Dermis blood vessel endothelial cell (primary cell): ENCODE data around the gene ZSCAN23. TPM values are rescaled to one million over a fixed set of nuclear protein-coding genes. Genes with fewer than 3 reads are reported as not detected.
"Not testable (repeated sequence)": the region's sequence is repeated elsewhere in the genome, so short reads cannot be mapped to it uniquely, and the experiment has no call there.

Source experiments
- DNase-seq: peaks from one replicate; pipeline ENCODE4 v3.0.0; 2010
- total RNA-seq: library from RNA; depleted of rRNA; stranded (reverse); fragments of >200 nt; gene quantifications from 2 replicates; pipeline ENCODE4 v1.2.3, GENCODE V29; 2014

Gene ZSCAN23
- total RNA-seq, 1 donor from 2014 or later, result 0.51 TPM

DNA sequence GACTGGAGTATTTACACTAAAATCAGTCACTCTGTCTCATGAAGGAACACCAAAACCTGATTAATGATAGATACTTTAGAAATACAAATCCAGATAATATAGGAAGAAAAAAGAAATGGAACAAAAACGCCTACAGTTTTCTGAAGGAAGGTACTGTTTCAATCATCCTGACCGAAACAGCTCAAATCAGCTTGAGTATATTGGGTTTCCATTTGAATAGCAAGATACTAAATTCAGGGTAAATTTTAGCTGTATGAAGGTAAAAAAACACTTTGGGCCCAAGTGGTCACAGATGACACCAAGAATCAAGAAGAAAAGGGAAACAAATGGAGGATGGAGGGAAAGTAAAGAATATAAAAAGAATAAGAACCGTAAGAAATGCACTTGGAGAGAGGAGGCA is 6.9 kb downstream of the ZSCAN23 start:
- DNase-seq, result no peak

DNA sequence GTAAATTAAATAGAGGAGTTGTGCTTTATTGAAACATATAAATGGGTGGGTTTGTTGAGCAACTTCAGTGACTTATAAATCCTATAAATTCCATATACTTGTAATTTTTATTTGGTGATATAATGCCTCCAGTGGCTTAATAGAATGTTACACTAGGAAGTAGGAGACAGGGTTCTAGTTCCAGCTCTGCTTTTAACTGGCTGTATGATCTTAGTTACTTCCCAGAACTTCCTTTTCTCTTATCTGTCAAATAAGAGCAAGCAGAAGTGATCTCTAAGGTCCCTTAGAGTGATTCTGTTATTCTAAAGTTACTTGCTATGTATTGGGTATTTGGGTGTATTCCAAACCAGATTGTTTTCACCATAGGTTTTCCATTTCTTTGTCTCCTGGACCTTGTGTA is 10.2 kb downstream of the ZSCAN23 start:
- DNase-seq, result no peak

DNA sequence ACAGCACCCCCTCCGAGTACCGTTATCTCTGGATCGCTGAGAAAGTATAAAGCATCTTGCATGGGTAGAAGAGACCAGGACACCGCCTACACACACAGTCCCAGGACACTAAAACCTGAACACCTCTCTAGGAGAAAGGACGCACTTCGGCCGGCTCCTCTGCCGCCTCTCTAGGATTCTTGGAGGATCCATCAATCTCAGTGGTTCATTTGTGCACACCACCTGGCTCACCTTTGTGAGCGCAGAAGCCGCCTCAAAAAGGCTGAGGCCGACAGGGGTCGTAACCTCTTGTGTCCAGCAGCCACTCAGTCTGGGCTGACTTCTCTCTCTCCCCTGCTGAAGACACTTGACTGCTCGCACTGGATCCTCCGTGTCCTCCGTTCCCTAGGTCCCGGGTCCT is 13.5 kb downstream of the ZSCAN23 start:
- DNase-seq, result no peak

DNA sequence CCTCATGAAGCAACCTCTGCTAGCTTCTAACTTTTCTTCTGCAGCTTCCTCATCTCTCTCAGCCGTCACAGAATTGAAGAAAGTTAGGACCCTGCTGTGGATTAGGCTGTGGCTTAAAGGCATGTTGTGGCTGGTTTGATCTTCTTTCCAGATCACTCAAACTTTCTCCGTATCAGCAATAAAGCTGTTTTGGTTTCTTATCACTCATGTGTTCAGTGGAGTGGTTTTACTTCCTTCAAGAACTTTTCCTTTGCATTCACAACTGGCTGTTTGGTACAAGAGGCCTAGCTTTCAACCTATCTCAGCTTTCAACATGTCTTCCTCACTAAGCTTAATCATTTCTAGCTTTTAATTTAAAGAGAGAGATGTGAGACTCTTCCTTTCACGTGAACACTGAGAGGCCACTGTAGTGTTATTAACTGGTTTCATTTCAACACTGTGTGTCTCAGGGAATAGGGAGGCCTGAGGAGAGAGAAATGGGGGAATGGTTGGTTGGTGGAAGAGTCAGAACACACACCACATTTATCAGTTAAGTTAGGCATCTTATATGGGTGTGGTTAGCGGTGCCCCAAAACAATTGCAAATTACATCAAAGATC is 17.2 kb downstream of the ZSCAN23 start:
- DNase-seq, result no peak

DNA sequence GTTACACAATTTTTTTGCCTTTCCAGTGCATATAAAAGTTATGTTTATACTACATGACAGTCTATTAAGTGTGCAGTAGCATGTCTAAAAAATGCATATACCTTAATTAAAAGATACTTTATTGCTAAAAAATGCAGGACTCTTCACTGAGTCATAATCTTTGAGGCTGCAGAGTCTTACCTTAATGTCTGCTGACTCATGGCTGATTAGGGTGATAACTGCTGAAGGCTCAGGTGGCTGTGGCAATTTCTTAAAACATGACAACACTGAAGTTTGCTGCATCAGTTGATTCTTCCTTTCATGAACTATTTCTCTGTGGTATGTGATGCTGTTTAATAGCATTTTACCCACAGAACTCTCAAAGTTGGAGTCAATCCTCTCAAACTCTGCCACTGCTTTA is 19.1 kb downstream of the ZSCAN23 start:
- no peak for DNase-seq

DNA sequence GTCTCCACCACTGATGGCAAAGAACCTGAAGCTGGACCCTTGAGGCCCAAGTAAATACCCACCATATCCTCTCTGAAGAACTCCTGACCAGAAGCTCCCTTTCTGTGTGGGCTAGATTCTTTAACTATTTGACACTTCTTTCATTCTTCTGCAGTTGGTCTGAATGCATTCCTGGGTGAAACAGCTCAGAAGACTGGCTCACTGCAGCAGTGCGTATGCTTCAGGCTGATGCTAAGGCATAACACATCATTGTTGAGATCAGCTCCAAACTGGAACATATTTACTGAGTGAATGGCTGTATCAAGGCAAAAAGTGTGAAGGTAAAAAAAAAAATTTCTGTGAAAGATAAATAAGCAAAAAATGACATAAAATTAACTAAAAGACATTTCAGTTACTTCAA is 19.7 kb downstream of the ZSCAN23 start:
- DNase-seq, result no peak

DNA sequence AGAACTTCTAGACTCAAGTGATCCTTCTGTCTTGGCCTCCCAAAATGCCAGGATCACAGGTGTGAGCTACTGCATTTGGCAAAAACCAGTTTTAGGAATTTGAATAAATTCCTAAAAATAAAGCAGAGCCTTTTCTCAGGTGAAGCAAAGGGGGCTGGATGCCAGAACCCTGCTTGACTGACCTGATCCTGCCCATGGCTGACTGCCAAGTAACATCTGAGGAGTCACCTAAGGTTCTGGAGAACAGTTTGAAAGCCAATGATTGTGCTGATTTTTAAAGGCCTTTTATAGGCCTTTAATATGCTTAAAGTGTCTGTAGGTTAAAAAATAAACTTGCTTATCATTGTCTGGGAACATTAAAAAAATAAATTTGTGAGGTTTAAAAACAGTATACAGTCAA is 29.6 kb downstream of the ZSCAN23 start:
- DNase-seq, result no peak

DNA sequence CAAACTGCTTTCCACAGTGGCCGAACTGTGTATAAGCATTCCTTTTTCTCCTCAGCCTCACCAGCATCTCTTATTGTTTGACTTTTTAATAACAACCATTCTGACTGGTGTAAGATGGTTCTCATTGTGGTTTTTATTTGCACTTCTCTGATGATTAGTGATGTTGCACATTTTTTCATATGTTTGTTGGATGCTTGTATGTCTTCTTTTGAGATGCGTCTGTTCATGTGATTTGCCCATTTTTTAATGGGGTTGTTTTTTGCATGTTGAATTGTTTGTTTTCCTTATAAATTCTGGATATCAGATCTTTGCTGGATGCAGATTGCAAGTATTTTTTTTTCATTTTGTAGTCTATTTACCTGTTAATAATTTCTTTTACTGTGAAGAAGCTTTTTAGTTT is 32.5 kb downstream of the ZSCAN23 start:
- DNase-seq, result no peak

DNA sequence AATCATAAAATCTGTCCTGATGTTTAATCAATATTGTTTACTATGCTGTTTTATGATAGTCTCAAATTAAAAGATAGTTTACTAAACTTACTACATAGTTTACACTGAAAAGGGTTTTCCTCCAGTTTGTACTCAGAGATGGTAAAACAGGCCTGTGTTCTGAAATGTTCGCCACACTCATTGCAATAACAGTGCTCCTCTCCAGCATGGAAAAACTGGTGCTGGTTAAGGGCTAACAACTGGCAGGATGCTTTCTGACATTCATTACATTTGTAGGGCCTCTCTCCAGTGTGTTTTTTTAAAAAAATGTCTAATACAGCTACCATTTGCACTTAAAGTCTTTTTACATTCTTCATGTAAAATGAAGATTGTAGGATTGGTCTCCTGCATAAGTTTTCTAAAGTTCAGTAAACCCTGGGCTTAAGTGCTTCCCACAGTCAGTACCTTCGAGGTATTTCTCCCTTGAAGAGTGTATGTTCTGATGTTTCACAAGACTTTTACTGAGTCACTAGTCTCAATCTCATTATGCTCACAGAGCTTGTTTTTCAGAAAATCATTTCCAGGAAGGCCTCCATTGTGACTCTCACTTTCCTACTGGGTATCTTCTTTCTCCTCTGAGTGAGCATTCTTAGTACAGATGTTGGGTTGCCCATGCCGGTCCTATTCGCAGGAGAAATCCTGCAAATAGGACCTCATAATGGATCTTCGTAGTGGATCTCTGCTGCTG is 35.1 kb downstream of the ZSCAN23 start:
- DNase-seq, result no peak

DNA sequence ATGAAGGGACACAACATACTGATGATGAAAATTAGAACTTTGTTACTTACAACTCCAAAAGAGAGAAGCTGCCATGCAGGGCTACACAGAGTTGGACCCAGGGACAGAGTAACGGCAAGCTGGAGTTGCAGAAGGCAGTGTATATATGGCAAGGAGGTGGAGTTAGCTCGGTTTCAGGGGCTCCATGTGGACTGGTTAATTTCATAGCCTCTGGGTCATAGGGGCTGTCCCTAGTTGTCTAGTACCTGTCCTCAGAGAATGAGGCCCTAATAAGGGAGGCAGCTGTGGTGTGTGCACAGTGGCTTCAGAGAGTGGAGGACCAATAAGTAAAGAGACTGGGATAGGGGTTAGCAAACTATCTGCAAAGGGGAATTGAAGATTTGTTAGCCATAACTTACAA is 35.9 kb downstream of the ZSCAN23 start:
- no peak for DNase-seq

DNA sequence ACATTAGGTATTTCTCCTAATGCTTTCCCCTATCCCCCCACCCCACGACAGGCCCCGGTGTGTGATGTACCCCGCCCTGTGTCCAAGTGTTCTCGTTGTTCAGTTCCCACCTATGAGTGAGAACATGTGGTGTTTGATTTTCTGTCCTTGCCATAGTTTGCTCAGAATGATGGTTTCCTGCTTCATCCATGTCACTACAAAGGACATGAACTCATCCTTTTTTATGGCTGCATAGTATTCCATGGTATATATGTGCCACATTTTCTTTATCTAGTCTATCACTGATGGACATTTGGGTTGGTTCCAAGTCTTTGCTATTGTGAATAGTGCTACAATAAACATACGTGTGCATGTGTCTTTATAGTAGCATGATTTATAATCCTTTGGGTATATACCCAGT is 39.4 kb downstream of the ZSCAN23 start:
- not testable (repeated sequence) for DNase-seq

DNA sequence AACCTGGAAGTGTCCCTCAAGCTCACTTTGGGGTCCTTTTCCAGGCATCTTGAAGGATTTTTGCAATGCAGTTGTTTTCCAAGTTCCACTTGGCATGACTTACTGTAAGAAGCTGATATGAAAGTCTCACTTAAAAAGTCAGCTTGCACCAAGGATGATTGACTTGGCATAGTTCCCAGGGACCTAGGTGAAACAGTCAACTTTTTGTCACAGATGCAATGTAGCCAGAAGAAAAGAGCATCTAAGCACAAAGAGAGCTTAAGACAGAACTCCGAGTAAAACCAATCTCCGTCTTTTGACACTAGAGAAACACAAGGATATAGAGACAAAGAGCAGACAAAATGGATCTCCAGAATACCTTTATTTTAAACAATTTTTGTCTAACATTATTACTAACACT is 41.1 kb downstream of the ZSCAN23 start:
- no peak for DNase-seq

DNA sequence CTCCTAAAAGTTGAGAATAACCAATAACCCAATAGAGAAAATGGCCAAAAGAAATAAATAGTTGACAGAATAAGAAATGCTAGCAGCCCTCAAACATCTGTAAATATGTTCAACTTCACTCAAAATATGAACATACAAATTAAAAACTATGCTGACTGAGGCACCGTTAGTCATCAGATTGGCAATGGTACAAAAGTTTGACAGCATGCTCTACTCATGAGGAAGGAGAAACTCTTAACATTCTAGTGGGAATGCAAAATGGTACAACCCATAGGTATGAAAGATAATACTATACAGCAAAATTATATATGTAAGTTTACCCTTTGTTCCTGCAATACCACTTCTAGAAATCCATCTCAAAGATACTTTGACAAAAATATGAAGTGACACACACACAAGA is 42.1 kb downstream of the ZSCAN23 start:
- DNase-seq, result no peak

DNA sequence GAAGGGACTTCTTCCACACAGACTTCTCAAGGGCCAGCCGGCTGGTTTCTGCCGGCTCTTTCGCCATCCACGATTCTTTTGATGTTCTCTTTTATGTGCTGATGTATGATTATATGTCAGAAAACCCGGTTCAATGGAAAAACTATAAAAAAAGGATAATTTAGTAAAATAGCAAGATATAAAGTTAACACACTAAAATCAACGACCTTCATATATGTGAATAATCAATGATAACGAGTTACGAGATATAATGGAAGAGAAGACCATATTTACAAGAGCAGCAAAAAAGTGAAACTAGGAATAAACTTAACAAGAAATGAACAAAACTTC is 43.2 kb downstream of the ZSCAN23 start:
- no peak for DNase-seq

DNA sequence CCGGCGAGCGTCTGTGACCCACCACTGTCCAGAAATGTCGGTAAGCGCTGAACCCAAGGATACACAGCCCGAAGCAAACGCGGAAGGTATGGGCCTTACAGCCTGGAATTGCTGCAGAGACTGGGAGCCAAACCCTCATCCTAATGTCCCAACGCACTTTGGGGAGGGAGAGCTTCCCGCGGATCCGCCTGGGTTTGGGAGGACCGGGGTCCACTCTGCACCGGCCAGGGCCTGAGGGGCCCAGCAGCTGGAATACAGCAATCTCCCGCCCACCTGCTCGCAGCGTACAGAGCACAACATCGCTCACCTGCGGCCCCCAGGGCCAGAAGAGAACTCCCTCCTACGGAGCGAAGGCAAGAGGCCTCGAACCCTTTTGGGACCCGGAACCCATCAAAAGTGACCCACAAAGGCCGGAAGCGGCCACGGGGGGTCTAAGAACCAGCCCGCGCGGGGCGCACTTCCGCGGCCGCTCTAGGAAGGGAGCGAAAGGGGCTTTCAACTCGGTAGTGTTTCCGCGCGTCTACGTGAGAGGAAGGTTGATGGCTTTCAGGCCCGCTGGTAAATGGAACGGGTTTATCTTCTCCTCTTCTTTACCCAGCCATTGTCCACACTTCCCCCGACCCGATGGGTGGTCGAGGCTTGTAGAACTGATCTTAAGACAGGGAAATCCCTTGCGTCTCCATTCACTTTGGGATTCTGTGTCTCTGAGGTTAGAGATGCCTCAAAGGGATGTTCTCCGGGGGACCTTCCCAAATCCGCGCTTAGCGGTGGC is 43.8 kb downstream of the ZSCAN23 start, which contains the start of gene ZSCAN12:
ZSCAN12 (minus strand) TSS at position 398 of the 772 bp plus-strand sequence. CDS start 1,342 bp downstream, outside the sequence.
- DNase-seq, result peak; percentile 86

DNA sequence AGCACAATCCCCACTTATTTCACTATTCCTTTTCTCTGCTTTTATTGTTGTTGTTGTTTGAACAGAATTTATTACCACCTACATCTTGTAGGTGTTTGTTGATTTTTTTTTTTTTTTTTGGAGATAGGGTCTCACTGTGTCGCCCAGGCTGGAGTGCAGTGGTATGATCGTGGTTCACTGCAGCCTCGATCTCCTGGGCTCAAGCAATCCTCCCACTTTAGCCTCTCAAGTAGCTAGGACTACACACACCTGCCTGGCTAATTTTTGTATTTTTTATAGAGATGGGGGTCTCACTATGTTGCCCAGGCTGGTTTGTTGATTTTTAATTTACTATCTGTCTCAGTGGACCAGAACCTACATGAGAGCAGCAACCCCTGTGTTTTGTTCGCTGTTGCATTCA is 47.4 kb downstream of the ZSCAN23 start:
- no peak for DNase-seq

DNA sequence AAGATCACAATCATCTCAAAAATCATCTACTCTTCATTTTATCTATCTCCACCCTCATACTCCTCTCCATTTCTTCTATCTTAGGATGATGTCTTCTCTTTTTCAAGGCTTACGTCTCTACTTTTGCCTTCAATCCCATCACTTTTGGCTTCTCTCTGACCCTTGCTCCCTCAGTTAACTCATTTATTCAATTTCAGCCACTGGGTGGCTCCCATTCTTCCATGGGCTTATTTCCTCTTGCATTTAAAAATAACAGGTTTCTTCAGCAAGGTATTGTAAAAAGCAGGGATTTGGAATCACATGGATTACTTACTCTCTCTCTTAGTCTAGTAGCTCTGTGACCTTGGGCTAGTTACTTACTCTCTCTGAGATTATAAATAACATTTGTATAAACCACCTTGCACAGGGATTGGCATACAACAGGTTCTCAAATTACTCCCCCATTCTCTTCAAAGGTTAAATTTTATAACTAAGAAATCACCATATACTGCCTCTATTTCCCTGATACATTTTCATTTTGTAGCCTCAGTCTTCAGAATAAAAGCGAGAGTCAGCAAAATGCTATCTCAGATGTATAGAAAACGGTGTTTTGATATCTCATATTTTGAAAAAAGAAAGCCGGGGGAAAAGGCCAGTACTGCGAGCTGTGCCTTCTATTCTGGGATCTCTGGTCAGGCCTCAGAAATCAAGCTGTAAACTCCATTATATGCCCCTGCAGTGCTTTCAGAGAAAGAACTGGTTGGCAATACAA is 49.2 kb downstream of the ZSCAN23 start:
- DNase-seq, result peak; percentile 42

DNA sequence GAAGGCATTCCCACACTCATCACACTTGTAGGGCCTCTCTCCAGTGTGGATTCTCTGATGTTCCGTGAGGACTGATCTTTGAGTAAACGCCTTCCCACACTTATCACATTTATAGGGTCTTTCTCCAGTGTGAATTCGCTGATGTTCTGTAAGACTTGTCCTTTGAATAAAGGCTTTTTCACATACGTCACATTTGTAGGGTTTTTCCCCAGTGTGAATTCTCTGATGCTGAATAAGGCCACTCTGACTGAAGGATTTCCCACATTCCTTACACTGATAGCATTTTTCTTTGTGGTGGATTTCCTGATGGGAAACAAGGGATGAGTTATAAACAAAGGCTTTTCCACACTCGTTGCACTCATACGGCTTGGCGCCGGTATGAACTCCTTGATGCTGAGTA is 52.6 kb downstream of the ZSCAN23 start:
- no peak for DNase-seq

DNA sequence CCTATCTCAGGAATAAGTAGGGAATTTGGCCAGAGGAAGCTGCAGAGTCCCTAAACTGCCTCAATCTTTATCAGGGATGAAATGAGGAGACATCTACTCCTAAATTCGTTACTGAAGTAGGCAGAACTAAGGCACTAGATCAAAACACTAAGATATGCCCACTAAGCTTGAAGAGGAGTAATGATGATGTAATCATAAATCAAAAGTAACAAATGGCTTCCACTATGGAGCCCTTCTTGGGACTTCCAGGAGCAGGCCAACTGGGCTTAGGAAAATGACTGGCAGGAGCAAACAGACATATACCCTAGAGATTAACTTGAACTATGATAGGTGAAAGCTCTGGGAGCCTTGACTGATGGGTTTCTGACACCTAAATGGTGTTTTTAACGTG is 59.2 kb downstream of the ZSCAN23 start:
- no peak for DNase-seq

DNA sequence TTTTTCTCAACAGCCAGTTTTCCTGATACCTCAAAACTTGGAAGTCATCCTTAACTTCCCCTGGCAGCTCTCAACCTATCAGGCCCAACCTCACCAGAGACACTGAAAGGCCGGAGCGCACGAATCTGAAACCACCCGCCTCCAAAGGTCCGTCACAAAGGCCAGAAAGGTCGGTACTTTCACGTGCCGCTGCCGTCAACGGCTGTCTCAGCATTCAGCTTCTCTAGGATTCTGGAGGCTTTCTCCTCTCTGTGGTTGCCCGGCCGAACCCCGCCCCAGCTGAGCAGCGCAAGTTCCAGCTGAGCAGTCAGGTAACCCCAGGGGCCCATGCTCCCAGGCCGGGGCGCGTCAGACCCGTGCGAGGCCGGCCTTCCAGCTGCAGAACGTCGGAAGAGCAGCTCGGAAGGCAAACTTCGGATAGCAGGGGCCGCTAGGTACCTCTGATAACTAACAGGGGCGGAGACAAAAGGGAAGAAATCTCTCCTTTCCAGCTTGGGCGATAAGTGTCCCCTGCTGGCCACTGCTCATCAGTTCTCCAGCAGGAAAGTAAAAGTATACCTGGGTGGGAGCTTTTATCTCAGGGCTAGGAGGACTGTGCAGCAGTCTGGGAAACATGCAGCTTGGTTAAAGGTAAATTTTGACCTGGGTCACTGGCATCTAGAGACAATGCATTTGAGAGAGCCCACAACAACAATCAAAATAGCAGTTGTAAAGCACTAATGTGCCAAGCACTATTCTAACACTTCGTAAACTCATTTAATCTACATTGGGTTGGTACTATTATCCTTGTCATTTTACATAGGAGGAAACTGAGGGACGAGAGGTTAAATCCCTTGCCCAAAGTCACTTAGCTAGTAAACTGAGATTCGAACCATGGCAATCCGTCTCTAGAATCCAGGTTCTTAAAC is 59.8 kb downstream of the ZSCAN23 start:
- DNase-seq, result peak; percentile 94
